SU-DHL-6 (cell line): ENCODE measurements around the gene BANP.

ENCODE experiments used
- H2AFZ ChIP-seq: fragments of 200-600 bp; sonication (generic); 2 replicates; pipeline ENCODE4 v1.6.1; 2014; ENCODE audit warnings: low read depth, mild to moderate bottlenecking, moderate library complexity, mixed read lengths, antibody characterized with exemption, low read length; ENCODE audit not compliant: severe bottlenecking
- H3F3A ChIP-seq: fragments of 200-600 bp; shearing (Covaris generic); 2 replicates; pipeline ENCODE4 v1.6.0; 2016; ENCODE audit warnings: antibody characterized with exemption, mild to moderate bottlenecking; ENCODE audit not compliant: insufficient read depth
- H3K27ac ChIP-seq: fragments of 200-600 bp; sonication (generic); 2 replicates; pipeline ENCODE4 v1.5.1; 2016; ENCODE audit warnings: low read depth, mild to moderate bottlenecking, low read length, moderate library complexity, mixed read lengths
- H3K27me3 ChIP-seq: fragments of 200-600 bp; sonication (generic), shearing (Covaris generic); 2 replicates; pipeline ENCODE4 v1.6.0; 2014; ENCODE audit warnings: mild to moderate bottlenecking, low read length
- H3K36me3 ChIP-seq: fragments of 200-600 bp; sonication (generic); 2 replicates; pipeline ENCODE4 v1.6.1; 2014; ENCODE audit warnings: mild to moderate bottlenecking, low read length, mixed read lengths
- H3K4me2 ChIP-seq: fragments of 300-600, 200-600 bp; shearing (Covaris generic), sonication (generic); 2 replicates; pipeline ENCODE4 v1.6.0; 2014; ENCODE audit warnings: low read length, low read depth, mild to moderate bottlenecking; ENCODE audit not compliant: poor library complexity, severe bottlenecking
- H3K4me3 ChIP-seq: fragments of 200-600 bp; sonication (generic); 2 replicates; pipeline ENCODE4 v1.5.1; 2014; ENCODE audit warnings: antibody characterized with exemption, low read length, mild to moderate bottlenecking, mixed read lengths; ENCODE audit not compliant: insufficient read depth, poor library complexity, severe bottlenecking
- H3K79me2 ChIP-seq: fragments of 200-600 bp; sonication (generic); 2 replicates; pipeline ENCODE4 v1.6.1; 2014; ENCODE audit warnings: mild to moderate bottlenecking, low read length, moderate library complexity; ENCODE audit not compliant: insufficient read depth
- H3K9ac ChIP-seq: fragments of 200-600 bp; sonication (generic); 2 replicates; pipeline ENCODE4 v1.7.0; 2014; ENCODE audit warnings: mild to moderate bottlenecking, low read length
- H3K9me2 ChIP-seq: fragments of 200-600 bp; sonication (generic); replicated peaks from 2 replicates; pipeline ENCODE4 v1.6.1; 2014; ENCODE audit warnings: low read length; ENCODE audit not compliant: insufficient read depth
- H3K9me3 ChIP-seq: fragments of 200-600 bp; sonication (generic); 2 replicates; pipeline ENCODE4 v1.6.1; 2014; ENCODE audit warnings: low read length, mixed read lengths; ENCODE audit not compliant: insufficient read depth
- H4K20me1 ChIP-seq: fragments of 200-600 bp; sonication (generic); 2 replicates; pipeline ENCODE4 v1.6.1; 2014; ENCODE audit warnings: low read depth, mild to moderate bottlenecking, antibody characterized with exemption, low read length, moderate library complexity, mixed read lengths
- CTCF ChIP-seq: fragments of 200-600 bp; sonication (generic); IDR thresholded peaks from one replicate; pipeline ENCODE4 v1.5.1; 2017; ENCODE audit warnings: antibody characterized with exemption, mild to moderate bottlenecking, low read length, moderate library complexity; ENCODE audit not compliant: insufficient read depth, poor library complexity, severe bottlenecking
- EZH2phosphoT487 ChIP-seq: fragments of 200-600 bp; sonication (generic), shearing (Covaris generic); conservative IDR thresholded peaks from 2 replicates; pipeline ENCODE4 v1.6.1; 2018; ENCODE audit warnings: mild to moderate bottlenecking, antibody characterized with exemption, low read length, moderate library complexity, mixed read lengths

BANP gene

GRCh38 chr16:87926246-87927194 is 24.7 kb upstream of the BANP start:
- no peak for TF ChIP-seq EZH2phosphoT487
- no peak for TF ChIP-seq CTCF
- Histone ChIP-seq H3K9me2 (no peaks in the 10 kb centered on the region), H3F3A (no peaks in the 10 kb centered on the region), H4K20me1 (no peaks in the 10 kb centered on the region), H2AFZ (no peak overlapping the region), H3K9me3 (no peaks in the 10 kb centered on the region), H3K9ac (no peak overlapping the region), H3K79me2 (no peaks in the 10 kb centered on the region), H3K4me2 (no peak overlapping the region), H3K27ac (no peak overlapping the region), H3K4me3 (no peak overlapping the region), H3K36me3 (no peaks in the 10 kb centered on the region), H3K27me3 (no peaks in the 10 kb centered on the region)

GRCh38 chr16:87927195-87927562 is 24.1 kb upstream of the BANP start:
- H4K20me1 ChIP-seq: no peaks in the 10 kb centered on the region
- no peak overlapping the region for H3K27ac ChIP-seq
- no peak overlapping the region for H3K9ac ChIP-seq
- no peak overlapping the region for H2AFZ ChIP-seq
- H3K9me2 ChIP-seq: no peaks in the 10 kb centered on the region
- H3K4me3 ChIP-seq: no peak overlapping the region
- H3K79me2 ChIP-seq: no peaks in the 10 kb centered on the region
- no peak overlapping the region for H3K4me2 ChIP-seq
- no peaks in the 10 kb centered on the region for H3K36me3 ChIP-seq
- H3K27me3 ChIP-seq: no peaks in the 10 kb centered on the region
- TF ChIP-seq CTCF: no peak
- no peak for TF ChIP-seq EZH2phosphoT487
- H3F3A ChIP-seq: no peaks in the 10 kb centered on the region
- H3K9me3 ChIP-seq: no peaks in the 10 kb centered on the region

GRCh38 chr16:87929986-87930385 is 21.2 kb upstream of the BANP start:
- H4K20me1 ChIP-seq: no peaks in the 10 kb centered on the region
- H3K9ac ChIP-seq: no peak overlapping the region
- no peak overlapping the region for H3K4me2 ChIP-seq
- no peaks in the 10 kb centered on the region for H3K9me2 ChIP-seq
- no peak overlapping the region for H2AFZ ChIP-seq
- H3K9me3 ChIP-seq: no peaks in the 10 kb centered on the region
- no peak for TF ChIP-seq EZH2phosphoT487
- no peak overlapping the region for H3K27ac ChIP-seq
- H3K27me3 ChIP-seq: no peaks in the 10 kb centered on the region
- H3F3A ChIP-seq: no peaks in the 10 kb centered on the region
- no peaks in the 10 kb centered on the region for H3K79me2 ChIP-seq
- no peak overlapping the region for H3K4me3 ChIP-seq
- no peaks in the 10 kb centered on the region for H3K36me3 ChIP-seq

- TF ChIP-seq EZH2phosphoT487 (no peak), CTCF (no peak)
- no peaks in the 10 kb centered on the region for H3K27me3 ChIP-seq
- no peak overlapping the region for H3K4me2 ChIP-seq
- H2AFZ ChIP-seq: no peak overlapping the region
- no peaks in the 10 kb centered on the region for H4K20me1 ChIP-seq
- no peak overlapping the region for H3K27ac ChIP-seq
- no peaks in the 10 kb centered on the region for H3K36me3 ChIP-seq
- H3K9me2 ChIP-seq: no peaks in the 10 kb centered on the region
- H3K9me3 ChIP-seq: no peaks in the 10 kb centered on the region
- H3K79me2 ChIP-seq: no peaks in the 10 kb centered on the region
- no peak overlapping the region for H3K9ac ChIP-seq
- H3K4me3 ChIP-seq: no peak overlapping the region
- H3F3A ChIP-seq: no peaks in the 10 kb centered on the region
These were observed 20.8 kb upstream of the BANP start for GRCh38 chr16:87930456-87930855.
